ENCODE measurements around the gene RPS6KA1.
"Not testable (repeated sequence)": the region's sequence is repeated elsewhere in the genome, so short reads cannot be mapped to it uniquely, and the experiment has no call there.

The RPS6KA1 gene

DNA sequence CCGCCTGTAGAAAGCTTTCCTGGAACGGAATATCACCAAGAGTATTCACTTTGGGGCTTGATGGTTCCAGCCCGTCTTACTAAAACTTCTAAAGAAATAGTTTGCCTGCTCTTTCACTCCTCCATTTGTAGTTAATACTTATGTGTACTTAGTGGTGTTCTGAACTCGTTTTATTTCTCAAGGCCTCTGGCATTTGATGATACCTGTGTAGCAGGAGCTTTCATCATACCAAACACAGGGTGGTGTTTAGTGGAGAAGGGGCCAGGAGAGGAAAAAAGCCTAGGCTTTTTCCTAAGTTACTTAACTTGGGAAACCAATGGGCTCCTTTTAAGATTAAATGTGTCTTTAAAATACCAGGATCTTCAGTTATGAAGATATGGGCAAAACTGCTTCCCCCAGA, 74.3 kb downstream of the RPS6KA1 start:
- no peak for DNase-seq

DNA sequence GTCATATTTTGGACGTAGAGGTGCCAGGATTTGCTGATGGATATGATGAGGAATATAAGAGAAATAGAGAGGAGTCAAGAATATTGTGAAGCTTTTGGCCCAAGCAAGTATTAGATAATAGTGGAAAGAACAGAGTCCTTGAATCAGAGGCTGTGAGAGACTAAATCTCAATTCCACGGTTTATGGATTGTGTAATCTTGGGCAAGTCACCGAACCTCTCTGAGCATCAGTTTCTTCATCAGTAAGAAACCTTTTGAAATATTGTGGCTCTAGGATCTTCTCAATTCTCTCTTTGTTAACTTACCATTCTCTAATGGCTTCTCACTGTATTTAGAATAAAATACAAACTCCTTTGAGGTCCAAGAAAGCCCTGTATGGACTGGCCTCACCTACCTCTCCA, 77.6 kb downstream of the RPS6KA1 start:
- DNase-seq, result no peak

DNA sequence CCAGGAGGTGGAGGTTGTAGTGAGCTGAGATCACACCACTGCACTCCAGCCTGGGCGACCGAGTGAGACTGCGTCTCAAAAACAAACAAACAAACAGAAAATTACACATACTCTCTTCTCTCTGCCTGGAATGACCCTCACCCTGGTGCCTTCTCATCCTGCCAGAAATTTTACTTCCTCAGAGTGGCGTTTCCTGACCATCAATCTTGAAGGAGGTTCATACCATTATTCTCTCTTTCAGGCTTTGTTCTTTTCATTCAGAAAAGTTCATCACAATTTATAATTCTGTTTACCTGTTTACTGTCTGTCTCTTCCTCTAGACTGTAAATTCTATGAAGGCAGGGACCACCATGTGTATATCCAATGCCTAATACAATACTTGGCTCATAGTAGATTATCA, 79.3 kb downstream of the RPS6KA1 start:
- no peak for DNase-seq

GRCh38 chr1:26610781-26611180, 81.2 kb downstream of the RPS6KA1 start:
- DNase-seq, result no peak

DNA sequence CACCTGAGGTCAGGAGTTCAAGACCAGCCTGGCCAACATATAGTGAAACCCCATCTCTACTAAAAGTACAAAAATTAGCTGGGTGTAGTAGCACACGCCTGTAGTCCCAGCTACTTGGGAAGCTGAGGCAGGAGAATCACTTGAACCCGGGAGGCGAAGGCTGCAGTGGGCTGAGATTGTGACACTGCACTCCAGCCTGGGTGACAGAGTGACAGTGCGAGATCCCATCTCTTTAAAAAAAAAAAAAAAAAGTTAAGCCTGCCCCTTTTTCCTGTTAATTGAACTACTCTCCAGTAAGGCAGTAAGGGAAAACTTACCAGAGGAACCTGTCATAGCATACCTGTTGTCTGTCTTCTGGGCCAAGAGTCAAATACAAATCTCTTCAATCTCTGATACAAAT, 83.1 kb downstream of the RPS6KA1 start:
- DNase-seq, result not testable (repeated sequence)

- DNase-seq, result no peak
Measured at GRCh38 chr1:26614655-26615411, 85.3 kb downstream of the RPS6KA1 start.

DNA sequence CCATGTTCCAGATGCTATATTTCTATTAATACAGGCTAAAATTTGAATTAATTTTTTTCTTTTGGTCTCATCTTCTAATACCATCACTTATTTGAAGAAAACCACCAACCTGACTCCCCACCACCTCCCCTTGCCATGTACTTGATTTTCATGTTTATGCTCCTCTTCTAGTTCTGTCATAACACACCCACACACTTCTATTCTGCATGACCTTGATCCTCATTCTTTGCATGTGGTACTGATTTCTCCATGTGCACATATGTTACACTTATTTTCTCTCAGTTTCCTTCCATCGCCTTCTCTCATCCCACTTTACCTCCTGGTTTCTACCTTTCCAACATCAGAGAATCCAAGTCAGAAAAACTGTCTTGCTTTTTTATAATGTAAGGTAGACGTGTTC, 87.3 kb downstream of the RPS6KA1 start:
- DNase-seq, result no peak

DNA sequence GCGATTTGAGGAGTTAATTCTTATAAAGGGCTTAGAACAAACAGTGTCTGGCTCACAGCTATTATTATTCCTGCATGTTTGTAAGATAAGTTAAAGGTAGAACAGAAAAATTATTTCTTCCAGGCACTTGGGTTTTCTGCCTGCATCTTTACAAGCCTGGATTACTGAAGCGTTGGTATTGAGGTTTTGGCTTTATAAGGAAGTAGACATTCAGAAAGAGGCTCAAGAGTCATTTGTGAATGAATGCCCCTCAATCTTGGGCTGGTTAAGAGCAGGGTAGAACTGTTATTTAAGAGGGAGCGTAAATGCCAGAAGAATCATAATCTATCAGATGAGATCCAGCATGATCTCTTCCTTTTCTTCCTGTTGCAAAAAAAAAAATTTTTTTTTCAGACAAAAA, 89.0 kb downstream of the RPS6KA1 start:
- no peak for DNase-seq
